Muscle layer of colon (tissue), 2 donors: ENCODE measurements around the gene ITPA.

ENCODE experiments used
- H3K27ac ChIP-seq: one replicate; pipeline ENCODE4 v1.7.0; 2013; ENCODE audit warnings: low read depth, mild to moderate bottlenecking, low read length, moderate library complexity
- H3K27me3 ChIP-seq, 2 donors: one replicate each; pipeline ENCODE4 v1.7.0; 2013; ENCODE audit warnings: low read length in 2 of 2, mild to moderate bottlenecking in 2 of 2; ENCODE audit not compliant: insufficient read depth in 2 of 2, control insufficient read depth in 1 of 2
- H3K36me3 ChIP-seq: one replicate; pipeline ENCODE4 v1.7.0; 2013; ENCODE audit warnings: mild to moderate bottlenecking, low read length; ENCODE audit not compliant: insufficient read depth
- H3K4me1 ChIP-seq: one replicate; pipeline ENCODE4 v1.7.0; 2013; ENCODE audit warnings: mild to moderate bottlenecking, low read length; ENCODE audit not compliant: insufficient read depth
- H3K4me3 ChIP-seq, 2 donors: one replicate each; pipeline ENCODE4 v1.7.0; 2013; ENCODE audit warnings: low read length in 2 of 2, low read depth in 1 of 2, mild to moderate bottlenecking in 1 of 2, moderate library complexity in 1 of 2
- H3K9ac ChIP-seq: one replicate; pipeline ENCODE4 v1.7.0; 2013; ENCODE audit warnings: low read length
- H3K9me3 ChIP-seq: one replicate; pipeline ENCODE4 v1.7.0; 2013; ENCODE audit warnings: mild to moderate bottlenecking, low read length
- donor health status: abdominal sarcoma.
- donor health status: Adenocarcinoma of cecum.

The ITPA gene

DNA sequence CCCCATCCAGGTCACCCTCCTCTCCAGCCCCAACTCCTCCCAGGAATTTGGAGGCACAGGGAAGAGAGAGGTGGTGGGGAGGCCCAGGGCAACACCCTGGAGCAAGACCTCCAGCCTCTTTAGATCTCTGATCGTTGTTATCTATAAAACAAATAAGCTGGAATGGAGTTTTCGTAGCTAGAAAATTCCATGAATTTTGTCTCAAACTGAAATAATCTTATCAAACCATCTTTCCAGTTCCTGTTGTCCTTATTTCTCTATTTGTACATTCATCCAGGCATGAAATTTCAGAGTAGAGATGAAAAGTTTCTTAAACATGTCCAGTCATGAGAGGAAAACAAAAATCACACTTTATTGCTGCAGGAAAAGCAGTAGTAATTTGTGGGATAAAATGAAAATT is 35.9 kb downstream of the ITPA start:
- H3K4me1 ChIP-seq, result no peaks in the 10 kb centered on the region
- no peaks in the 10 kb centered on the region for H3K36me3 ChIP-seq
- no peak overlapping the region for H3K4me3 ChIP-seq
- no peaks in the 10 kb centered on the region for H3K9me3 ChIP-seq
- H3K27me3 ChIP-seq, result peaks cover 13 to 24% of the 10 kb centered on the region in 2 donors
- H3K9ac ChIP-seq, result no peak overlapping the region
- H3K27ac ChIP-seq, result no peak overlapping the region

DNA sequence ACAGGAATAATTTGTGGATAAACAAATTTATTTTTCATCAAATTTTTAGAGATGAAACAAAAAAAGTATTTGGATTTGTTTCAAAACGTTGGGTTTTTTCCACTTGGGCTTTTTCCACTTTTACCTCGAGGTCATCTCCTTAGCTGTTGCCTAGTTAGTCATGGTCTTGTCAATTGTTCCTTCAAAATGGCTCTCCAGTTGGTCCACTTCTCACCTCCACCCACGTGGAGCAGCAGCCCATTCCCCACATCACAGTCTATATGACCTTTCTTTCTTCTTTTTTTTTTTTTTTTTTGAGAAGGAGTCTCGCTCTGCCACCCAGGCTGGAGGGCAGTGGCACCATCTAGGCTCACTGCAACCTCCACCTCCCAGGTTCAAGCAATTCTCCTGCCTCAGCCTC is 36.4 kb downstream of the ITPA start:
- Histone ChIP-seq H3K27ac (no peak overlapping the region), H3K27me3 (peaks cover 11 to 18% of the 10 kb centered on the region in 2 donors), H3K4me1 (no peaks in the 10 kb centered on the region), H3K4me3 (no peak overlapping the region), H3K9me3 (no peaks in the 10 kb centered on the region), H3K36me3 (no peaks in the 10 kb centered on the region), H3K9ac (no peak overlapping the region)

DNA sequence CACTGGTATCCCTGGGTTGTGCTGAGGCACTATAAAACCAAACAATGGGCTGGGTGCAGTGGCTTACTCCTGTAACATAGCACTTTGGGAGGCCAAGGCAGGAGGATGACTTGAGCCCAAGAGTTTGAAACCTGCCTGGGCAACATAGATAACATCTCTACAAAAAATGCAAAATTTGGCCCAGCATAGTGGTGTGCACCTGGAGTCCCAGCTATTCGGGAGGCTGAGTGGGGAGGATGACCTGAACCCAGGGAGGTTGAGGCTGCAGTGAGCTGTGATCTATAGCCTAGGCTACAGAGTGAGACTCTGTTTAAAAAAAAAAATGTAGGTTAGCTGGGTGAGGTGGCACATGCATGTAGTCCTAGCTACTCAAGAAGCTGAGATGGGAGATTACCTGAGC is 37.4 kb downstream of the ITPA start:
- no peak overlapping the region for H3K27ac ChIP-seq
- H3K4me1 ChIP-seq, result peaks cover 2% of the 10 kb centered on the region
- no peak overlapping the region for H3K9ac ChIP-seq
- no peaks in the 10 kb centered on the region for H3K9me3 ChIP-seq
- no peak overlapping the region for H3K4me3 ChIP-seq
- peaks cover 4% of the 10 kb centered on the region for H3K36me3 ChIP-seq
- H3K27me3 ChIP-seq, result peaks cover 11 to 14% of the 10 kb centered on the region in 2 donors

DNA sequence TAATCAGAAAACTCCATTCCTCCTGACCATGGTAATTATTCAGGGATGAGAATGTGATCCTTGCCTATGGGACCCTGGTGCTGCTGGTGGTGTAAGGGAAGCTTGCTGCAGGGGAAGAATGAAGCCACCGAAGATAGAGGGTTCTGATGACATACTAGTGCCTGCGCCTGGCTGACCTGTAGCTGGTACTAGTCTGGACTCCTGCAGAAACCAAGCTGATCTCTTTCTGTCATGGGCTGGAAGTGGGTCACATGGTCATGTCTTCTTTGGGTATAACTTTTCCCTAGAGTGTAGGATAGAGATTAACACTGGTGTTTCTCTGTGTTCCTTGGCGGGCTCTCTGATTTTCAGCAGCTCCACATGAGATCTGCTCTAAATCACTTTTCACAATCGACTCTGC is 38.3 kb downstream of the ITPA start:
- peaks cover 4% of the 10 kb centered on the region for H3K4me1 ChIP-seq
- H3K4me3 ChIP-seq, result no peak overlapping the region
- H3K9me3 ChIP-seq, result no peaks in the 10 kb centered on the region
- H3K36me3 ChIP-seq, result peaks cover 12% of the 10 kb centered on the region
- no peak overlapping the region for H3K27ac ChIP-seq
- H3K9ac ChIP-seq, result no peak overlapping the region
- peaks cover 11 to 14% of the 10 kb centered on the region in 2 donors for H3K27me3 ChIP-seq

GRCh38 chr20:3248167-3248992 is 39.1 kb downstream of the ITPA start:
- Histone ChIP-seq H3K4me1 (peaks cover 4% of the 10 kb centered on the region), H3K36me3 (peaks cover 16% of the 10 kb centered on the region), H3K9me3 (no peaks in the 10 kb centered on the region), H3K27ac (no peak overlapping the region), H3K27me3 (peaks cover 11 to 13% of the 10 kb centered on the region in 2 donors), H3K4me3 (no peak overlapping the region), H3K9ac (no peak overlapping the region)

GRCh38 chr20:3248993-3249347 is 39.7 kb downstream of the ITPA start:
- Histone ChIP-seq H3K4me3 (no peak overlapping the region), H3K9ac (no peak overlapping the region), H3K27ac (no peak overlapping the region), H3K36me3 (peaks cover 21% of the 10 kb centered on the region), H3K27me3 (peaks cover 7 to 8% of the 10 kb centered on the region in 2 donors), H3K9me3 (no peaks in the 10 kb centered on the region), H3K4me1 (peaks cover 4% of the 10 kb centered on the region)

DNA sequence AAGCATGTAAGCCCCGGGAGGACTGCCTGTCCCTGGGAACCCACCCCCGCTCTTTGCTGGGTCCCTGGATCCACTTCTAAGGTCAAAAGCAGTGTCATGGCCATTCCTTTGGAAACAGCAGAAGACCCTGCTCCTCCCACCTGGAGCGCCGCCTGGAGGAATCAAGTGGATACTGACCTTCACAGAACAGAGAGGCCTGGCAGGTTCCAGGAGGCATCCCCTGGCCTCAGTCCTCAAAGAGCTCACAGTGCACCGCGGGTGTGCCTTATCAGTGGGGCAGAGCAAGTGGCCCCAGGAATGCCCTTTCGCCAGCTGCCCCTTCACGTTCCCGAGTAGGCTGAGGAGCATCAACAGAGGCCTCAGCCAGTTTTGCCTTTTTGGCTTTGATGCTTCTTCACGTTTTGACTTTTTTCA is 40.8 kb downstream of the ITPA start:
- peaks cover 28% of the 10 kb centered on the region for H3K36me3 ChIP-seq
- H3K27me3 ChIP-seq, result no peaks in the 10 kb centered on the region
- H3K4me1 ChIP-seq, result peaks cover 4% of the 10 kb centered on the region
- H3K27ac ChIP-seq, result no peak overlapping the region
- H3K9me3 ChIP-seq, result no peaks in the 10 kb centered on the region
- no peak overlapping the region for H3K4me3 ChIP-seq
- no peak overlapping the region for H3K9ac ChIP-seq

DNA sequence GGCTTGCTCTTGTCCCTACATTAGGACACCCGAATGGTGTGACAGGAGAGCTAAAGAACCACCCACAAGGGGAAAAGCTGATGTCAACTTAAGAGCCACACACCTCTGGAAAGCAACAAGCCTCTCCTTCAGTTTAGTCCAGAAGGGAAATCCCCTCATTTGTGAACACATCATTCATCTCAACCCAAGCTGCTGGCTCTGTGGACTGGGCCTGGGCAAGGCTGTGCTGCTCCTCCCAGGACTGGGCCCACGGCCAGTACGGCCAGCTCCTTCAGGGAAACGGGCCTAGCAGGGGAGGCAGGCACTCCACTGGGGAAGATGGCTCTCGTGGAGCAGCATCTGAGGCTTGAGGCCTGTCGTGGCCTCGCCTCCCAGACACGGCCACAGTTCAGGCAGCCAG is 42.5 kb downstream of the ITPA start:
- Histone ChIP-seq H3K27me3 (no peaks in the 10 kb centered on the region), H3K4me3 (no peak overlapping the region), H3K4me1 (peaks cover 4% of the 10 kb centered on the region), H3K9me3 (no peaks in the 10 kb centered on the region), H3K27ac (no peak overlapping the region), H3K9ac (no peak overlapping the region), H3K36me3 (peaks cover 44% of the 10 kb centered on the region)

DNA sequence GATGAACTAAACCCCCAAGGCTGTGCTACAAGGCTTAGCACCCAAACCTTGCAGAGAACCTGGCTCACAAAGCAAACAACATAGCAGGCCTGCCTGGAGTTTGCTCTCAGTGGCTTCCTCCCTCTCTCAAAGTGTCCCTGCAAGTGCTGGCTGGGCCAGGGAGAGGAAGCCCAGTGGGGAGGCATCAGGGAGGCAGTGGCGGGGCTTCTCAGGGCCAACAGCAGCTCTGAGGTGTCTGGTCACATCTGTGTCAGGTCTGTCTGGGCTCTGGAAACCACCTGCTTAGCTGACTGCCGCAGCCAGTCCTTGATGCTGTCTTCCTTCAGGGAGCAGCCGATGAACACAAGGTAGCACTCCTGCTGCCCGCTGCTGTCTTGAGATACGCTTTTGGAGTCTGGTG is 46.4 kb downstream of the ITPA start:
- Histone ChIP-seq H3K4me1 (peaks cover 4% of the 10 kb centered on the region), H3K27me3 (no peaks in the 10 kb centered on the region), H3K36me3 (peaks cover 67% of the 10 kb centered on the region)

DNA sequence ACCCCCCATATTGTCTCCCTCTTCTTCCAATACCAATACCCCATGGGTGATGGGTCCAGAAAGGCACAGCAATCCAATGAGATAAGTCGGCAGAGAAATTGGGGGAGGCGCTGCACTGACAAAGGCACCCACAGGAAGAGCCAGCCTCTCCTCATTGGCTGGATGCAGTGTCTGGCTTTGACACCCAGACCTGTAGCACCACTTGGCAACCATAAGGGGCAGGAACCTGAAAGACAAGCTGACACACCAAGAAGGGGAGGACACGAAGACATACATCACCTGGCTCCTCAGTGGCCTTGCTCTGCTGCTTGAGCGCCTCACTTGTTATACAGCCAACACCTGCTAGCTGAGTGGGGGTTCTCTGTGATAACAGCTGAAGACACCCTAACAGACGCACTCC is 49.1 kb downstream of the ITPA start:
- Histone ChIP-seq H3K4me1 (no peaks in the 10 kb centered on the region), H3K27ac (no peak overlapping the region), H3K4me3 (no peak overlapping the region), H3K9ac (no peak overlapping the region), H3K9me3 (no peaks in the 10 kb centered on the region), H3K27me3 (no peaks in the 10 kb centered on the region), H3K36me3 (peaks cover 62% of the 10 kb centered on the region)

More for the DNA sequence above, 46.4 kb downstream of the ITPA start:
- H3K9me3 ChIP-seq, result no peaks in the 10 kb centered on the region
- H3K27ac ChIP-seq, result no peak overlapping the region
- no peak overlapping the region for H3K4me3 ChIP-seq
- H3K9ac ChIP-seq, result no peak overlapping the region

DNA sequence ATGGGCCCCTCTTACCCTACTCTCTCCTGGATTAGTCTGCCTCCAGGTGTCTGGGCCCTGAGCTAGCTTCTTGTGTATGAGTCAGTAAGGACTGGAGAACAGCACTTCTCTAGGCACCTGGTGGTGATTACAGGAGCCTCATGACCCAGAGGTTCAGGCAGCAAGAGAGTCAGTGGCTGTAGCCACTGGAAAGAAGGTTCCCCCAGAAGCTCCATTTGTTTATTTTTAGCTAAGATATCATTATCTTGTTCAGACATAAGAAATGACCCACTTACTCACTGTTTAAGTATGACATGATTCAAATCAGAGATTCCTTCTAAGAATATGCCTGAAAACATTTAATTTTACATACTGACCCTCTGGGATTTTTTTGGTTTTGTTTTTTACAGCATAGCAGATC is 53.3 kb downstream of the ITPA start:
- H3K9me3 ChIP-seq, result no peaks in the 10 kb centered on the region
- H3K27me3 ChIP-seq, result no peaks in the 10 kb centered on the region
- H3K27ac ChIP-seq, result no peak overlapping the region
- no peak overlapping the region for H3K9ac ChIP-seq
- H3K36me3 ChIP-seq, result peaks cover 47% of the 10 kb centered on the region
- H3K4me3 ChIP-seq, result no peak overlapping the region
- H3K4me1 ChIP-seq, result no peaks in the 10 kb centered on the region

GRCh38 chr20:3270051-3270450 is 60.8 kb downstream of the ITPA start:
- H3K27me3 ChIP-seq, result no peaks in the 10 kb centered on the region
- H3K4me1 ChIP-seq, result no peaks in the 10 kb centered on the region
- H3K4me3 ChIP-seq, result no peak overlapping the region
- no peaks in the 10 kb centered on the region for H3K9me3 ChIP-seq
- no peak overlapping the region for H3K9ac ChIP-seq
- H3K36me3 ChIP-seq, result peaks cover 39% of the 10 kb centered on the region
- no peak overlapping the region for H3K27ac ChIP-seq
